Measurements from ENCODE around the gene CRELD1.
"Not testable (repeated sequence)": the region's sequence is repeated elsewhere in the genome, so short reads cannot be mapped to it uniquely, and the experiment has no call there.

The CRELD1 gene

GRCh38 chr3:9937486-9938238 lies 4.0 kb downstream of the CRELD1 start:
- DNase-seq, result no peak

- DNase-seq, result no peak
Measured at GRCh38 chr3:9938966-9939365, 5.3 kb downstream of the CRELD1 start.

DNA sequence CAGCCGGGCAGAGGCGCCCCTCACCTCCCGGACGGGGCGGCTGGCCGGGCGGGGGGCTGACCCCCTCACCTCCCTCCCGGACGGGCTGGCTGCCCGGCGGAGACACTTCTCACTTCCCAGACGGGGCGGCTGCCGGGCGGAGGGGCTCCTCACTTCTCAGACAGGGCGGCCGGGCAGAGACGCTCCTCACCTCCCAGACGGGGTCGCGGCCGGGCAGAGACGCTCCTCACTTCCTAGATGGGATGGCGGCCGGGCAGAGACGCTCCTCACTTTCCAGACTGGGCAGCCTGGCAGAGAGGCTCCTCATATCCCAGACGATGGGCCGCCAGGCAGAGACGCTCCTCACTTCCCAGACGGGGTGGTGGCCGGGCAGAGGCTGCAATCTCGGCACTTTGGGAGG lies 6.3 kb downstream of the CRELD1 start:
- DNase-seq, result not testable (repeated sequence)

GRCh38 chr3:9940746-9941145 lies 7.1 kb downstream of the CRELD1 start:
- DNase-seq, result no peak

GRCh38 chr3:9942164-9942563 lies 8.5 kb downstream of the CRELD1 start:
- DNase-seq, result no peak

DNA sequence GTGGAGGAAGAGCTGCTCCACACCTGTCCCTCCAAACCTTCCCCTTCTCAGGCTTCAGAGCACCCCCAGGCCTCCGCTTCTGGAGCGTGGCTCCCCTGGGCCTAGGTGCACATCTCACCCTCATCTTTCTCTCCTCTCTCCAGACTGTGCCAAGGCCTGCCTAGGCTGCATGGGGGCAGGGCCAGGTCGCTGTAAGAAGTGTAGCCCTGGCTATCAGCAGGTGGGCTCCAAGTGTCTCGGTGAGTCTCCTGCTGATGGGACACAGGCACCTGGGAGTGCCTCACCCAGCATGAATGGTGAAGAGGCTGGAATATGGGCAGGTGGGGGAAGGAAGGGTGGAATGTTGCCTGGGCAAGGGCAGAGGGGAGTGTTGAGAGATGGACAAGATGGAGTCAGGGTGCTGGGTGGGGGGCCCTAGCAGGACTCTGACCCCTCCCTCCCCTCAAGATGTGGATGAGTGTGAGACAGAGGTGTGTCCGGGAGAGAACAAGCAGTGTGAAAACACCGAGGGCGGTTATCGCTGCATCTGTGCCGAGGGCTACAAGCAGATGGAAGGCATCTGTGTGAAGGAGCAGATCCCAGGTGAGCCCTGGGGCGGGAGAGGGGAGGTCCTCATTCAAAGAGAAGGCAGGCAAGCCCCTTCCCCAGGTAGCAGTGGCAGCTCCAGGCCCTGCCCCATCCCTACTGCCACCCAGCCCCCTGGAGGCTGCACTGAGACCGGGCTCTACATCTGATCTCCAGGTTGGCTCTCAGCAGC lies 9.5 kb downstream of the CRELD1 start:
- DNase-seq, result no peak

GRCh38 chr3:9944271-9944670 lies 10.6 kb downstream of the CRELD1 start:
- no peak for DNase-seq

GRCh38 chr3:9945358-9945757 lies 11.7 kb downstream of the CRELD1 start:
- no peak for DNase-seq

- DNase-seq, result peak; percentile 46
Measured at GRCh38 chr3:9946112-9947024, 12.7 kb downstream of the CRELD1 start.

DNA sequence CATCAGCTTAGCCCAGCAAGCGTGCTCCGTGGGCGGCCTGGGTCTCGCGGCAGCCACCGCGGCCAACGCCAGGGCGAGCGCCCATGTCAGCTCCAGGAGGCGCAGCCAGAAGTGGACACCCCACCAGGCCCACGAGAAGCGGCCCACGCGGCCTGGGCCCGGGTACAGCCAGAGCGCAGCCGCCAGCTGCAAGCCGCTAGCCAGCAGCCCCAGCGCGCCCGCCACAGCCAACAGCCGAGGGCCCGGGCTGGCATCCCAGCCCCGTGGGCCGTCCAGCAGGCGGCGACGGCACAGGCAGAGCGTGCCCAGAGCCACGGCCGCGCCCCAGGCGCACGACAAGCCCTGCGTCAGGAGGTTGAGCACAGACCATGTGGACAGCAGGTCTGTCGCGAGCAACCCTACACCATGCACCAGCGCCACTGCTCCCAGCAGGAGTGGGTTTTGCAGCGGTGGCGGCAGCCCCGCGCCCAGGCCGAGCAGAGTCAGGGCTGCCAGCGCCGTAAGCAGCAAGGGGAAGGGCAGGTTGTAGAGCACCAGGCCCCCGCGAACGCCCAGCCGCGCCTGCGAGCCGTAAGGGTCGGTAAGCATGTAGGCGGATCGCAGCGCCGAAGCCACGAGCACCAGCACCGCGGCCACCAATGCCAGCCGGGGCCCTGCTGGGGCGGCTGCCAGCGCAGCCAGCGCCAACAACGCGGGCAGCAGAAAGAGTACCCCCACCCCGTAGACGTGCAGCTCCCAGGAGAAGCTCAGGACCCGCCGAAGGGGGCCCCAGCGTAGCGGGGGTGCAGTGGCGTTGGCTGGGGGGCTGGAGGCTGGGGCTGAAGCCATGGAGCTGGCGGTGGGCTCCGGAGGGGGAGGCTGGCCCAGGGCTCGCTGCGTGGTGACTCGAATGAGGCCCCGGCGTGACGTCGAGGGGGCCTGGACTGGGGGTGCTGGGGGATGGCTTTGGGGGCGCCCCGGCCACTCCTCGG lies 13.7 kb downstream of the CRELD1 start:
- no peak for DNase-seq

GRCh38 chr3:9948586-9948985 lies 15.0 kb downstream of the CRELD1 start:
- DNase-seq, result no peak

DNA sequence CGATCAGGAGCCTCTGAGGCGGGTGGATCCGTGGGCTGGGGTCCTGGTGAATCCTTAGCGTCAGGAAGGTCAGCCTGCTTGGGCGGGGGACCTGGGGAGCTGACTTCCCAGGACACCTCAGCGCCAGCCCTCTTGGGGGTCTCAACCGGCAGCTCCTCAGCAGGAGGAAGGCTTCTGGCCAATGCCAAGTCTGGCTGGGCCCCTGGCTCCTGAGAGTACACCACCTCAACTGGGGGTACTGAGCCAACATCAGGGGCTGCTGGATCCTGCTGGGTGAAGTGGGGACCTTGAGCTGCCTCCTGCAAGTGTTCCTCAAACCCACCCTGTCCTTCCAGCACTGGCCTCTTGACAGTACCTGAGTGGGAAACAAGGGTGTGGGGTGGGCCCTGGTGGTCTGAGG lies 15.5 kb downstream of the CRELD1 start:
- no peak for DNase-seq

DNA sequence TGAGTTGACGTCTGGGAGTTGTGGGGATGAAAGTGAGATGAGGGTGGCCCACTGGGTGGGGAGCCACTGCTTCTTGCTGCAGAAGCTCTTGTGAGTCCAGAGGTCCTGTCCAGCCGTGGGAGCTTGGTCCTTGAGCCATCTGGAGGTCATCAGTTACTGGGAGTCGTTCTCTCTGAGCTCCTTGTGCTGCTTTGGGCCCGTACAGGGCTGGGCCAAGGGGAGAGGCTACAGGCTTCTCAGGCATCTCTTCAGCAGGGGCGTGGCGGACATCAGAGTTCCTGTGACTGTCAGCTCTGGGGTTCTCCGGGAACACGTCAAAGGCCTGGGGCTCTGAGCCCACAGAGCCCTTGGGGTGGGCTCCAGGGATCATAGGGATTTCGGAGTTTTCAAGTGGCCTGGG lies 16.0 kb downstream of the CRELD1 start:
- no peak for DNase-seq

- DNase-seq, result no peak
Measured at GRCh38 chr3:9951126-9951525, 17.5 kb downstream of the CRELD1 start.

DNA sequence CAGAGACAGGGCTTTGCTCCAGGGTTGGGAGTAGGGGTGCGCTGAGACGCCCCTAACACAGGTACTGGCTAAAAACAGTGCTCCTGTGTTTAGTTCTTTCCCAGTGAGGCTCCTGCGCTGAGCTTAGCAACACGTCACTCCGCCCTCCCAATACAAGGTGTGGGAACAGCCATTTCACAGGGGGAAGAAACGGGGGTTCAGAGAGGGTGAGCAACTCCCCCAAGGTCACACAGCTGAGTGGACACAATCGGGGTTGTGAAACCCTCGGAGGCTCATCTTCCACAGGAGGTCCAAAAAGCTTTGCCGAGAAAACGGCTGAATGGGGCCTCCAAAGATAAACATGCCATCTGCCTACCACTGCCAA lies 17.9 kb downstream of the CRELD1 start:
- no peak for DNase-seq

DNA sequence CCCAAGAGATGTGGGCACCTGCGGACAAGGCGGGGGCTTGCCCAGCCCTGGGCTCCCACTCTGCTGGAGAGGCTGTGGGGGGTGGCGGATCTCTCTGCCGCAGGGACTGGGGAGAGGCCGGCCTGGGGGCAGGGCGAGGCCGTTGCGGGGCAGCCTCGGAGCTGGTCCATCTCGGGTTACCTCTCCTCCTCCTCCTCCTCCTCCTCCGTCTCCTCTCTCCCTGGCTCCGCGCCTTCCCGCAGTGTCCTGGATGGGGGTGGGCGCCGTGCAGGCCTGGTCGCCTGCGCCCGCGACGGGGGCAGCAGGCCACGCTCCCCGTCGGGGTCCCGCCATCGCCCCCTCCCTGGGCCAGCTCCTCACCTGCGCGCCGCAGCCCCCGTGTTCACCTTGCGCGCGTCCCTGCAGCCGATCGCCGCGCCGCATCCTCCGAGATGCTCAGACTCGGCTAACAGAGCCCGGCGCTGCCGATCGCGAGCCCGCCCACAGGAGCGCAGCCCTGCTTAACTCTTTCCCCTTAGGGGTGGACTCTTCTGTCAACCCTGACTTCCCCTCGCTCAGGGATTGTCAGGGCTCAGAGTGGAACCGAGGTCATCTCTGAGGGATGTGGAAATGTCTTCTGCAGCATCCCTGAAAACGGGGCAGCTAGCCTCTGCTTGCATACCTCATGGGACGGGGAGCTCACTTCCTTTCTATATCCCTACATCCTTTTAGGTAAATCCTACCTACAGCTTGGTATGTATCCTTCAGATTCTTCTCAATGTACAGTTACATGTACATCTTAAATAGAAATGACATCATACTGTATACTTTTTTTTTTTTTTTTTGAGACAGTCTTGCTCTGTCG lies 18.6 kb downstream of the CRELD1 start, which contains the start of gene PRRT3:
TSS of gene PRRT3 (minus strand) at position 447 of the 844 bp plus-strand sequence. CDS start 2,293 bp downstream, outside the sequence.
- DNase-seq, result no peak

- no peak for DNase-seq
Measured at GRCh38 chr3:9955067-9955502, 21.5 kb downstream of the CRELD1 start.

- no peak for DNase-seq
Measured at GRCh38 chr3:9955611-9956352, 22.1 kb downstream of the CRELD1 start.

DNA sequence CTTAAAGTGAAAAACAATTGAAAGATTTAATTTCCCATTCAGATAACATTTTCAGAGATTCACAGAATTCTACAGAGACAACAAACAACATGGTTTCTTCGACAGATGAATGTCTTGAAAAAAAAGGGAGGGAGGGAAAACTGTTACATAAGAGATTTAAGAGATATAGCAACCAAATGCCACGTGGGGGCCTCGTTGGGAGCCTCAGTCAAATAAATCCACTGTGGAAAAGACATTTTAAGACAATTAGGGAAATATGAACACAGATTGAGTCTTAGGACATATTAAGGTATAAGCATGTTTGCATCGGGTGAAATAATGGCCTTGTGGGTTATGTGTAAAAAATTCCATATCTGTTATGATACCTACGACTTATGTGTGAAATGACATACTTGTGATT lies 23.6 kb downstream of the CRELD1 start:
- DNase-seq, result no peak

- DNase-seq, result no peak
Measured at GRCh38 chr3:9965200-9965875, 31.7 kb downstream of the CRELD1 start.

Measured in NK-92 treated with Interleukin-12 subunit alpha and Interleukin-12 subunit beta, amount 100 ng/mL, for 24 hours (cell line).